MG63 (cell line): ENCODE results near the gene BRCC3. TPM values are rescaled to one million over a fixed set of nuclear protein-coding genes. Genes with fewer than 3 reads are reported as not detected.

Experiments used
- DNase-seq: peaks from one replicate; pipeline ENCODE4 v3.0.0-alpha.2; 2020
- H3K27me3 ChIP-seq: fragments of 250-450 bp; sonication (Bioruptor Pico); 2 replicates; pipeline ENCODE4 v1.5.1; 2020; ENCODE audit warnings: mild to moderate bottlenecking, moderate library complexity
- H3K36me3 ChIP-seq: fragments of 250-450 bp; sonication (Bioruptor Pico); 2 replicates; pipeline ENCODE4 v1.5.1; 2020; ENCODE audit warnings: mild to moderate bottlenecking, moderate library complexity
- H3K4me3 ChIP-seq: fragments of 250-450 bp; sonication (Bioruptor Pico); 2 replicates; pipeline ENCODE4 v1.5.1; 2020; ENCODE audit warnings: mild to moderate bottlenecking, moderate library complexity
- H3K9me3 ChIP-seq: fragments of 250-450 bp; sonication (Bioruptor Pico); 2 replicates; pipeline ENCODE4 v1.5.1; 2020; ENCODE audit warnings: mild to moderate bottlenecking, moderate library complexity
- total RNA-seq: library from RNA; depleted of rRNA; stranded (reverse); fragments of >200 nt; shearing (Covaris generic); gene quantifications from 2 replicates; pipeline ENCODE4 v1.2.3, GENCODE V29; 2014; ENCODE audit warnings: low replicate concordance; rRNA removed

The BRCC3 gene
- 1.5 and 4.9 TPM in 2 replicates for total RNA-seq

GRCh38 chrX:155070975-155071693, at the start of gene BRCC3, which contains the start of the genes CMC4 and MTCP1:
Gene BRCC3 (plus strand): TSS chrX:155071508. CDS start chrX:155071528, 20 bp downstream.
Gene CMC4 (minus strand): TSS chrX:155071136. CDS start chrX:155064023, 7,113 bp downstream.
Gene MTCP1 (minus strand): TSS chrX:155071136. CDS start chrX:155066010, 5,126 bp downstream.
- DNase-seq: peak; percentile 84

GRCh38 chrX:155022585-155022984, 48.7 kb upstream of the BRCC3 start, which contains the start of gene F8:
Gene F8 (minus strand): TSS chrX:155022723. CDS start chrX:155022552, 171 bp downstream.
- Histone ChIP-seq H3K27me3 (no peaks in the 10 kb centered on the region), H3K4me3 (no peak within 1 kb of the TSS), H3K36me3 (no peaks in the 10 kb centered on the region), H3K9me3 (no peaks in the 10 kb centered on the region)
- no peak for DNase-seq

More at GRCh38 chrX:155070975-155071693, at the start of gene BRCC3, which contains the start of the genes CMC4 and MTCP1:
- Histone ChIP-seq H3K27me3 (no peaks in the 10 kb centered on the region), H3K36me3 (peaks cover 9% of the 10 kb centered on the region), H3K4me3 (peak within 1 kb of the TSS; percentile 75), H3K9me3 (no peaks in the 10 kb centered on the region)

DNA sequence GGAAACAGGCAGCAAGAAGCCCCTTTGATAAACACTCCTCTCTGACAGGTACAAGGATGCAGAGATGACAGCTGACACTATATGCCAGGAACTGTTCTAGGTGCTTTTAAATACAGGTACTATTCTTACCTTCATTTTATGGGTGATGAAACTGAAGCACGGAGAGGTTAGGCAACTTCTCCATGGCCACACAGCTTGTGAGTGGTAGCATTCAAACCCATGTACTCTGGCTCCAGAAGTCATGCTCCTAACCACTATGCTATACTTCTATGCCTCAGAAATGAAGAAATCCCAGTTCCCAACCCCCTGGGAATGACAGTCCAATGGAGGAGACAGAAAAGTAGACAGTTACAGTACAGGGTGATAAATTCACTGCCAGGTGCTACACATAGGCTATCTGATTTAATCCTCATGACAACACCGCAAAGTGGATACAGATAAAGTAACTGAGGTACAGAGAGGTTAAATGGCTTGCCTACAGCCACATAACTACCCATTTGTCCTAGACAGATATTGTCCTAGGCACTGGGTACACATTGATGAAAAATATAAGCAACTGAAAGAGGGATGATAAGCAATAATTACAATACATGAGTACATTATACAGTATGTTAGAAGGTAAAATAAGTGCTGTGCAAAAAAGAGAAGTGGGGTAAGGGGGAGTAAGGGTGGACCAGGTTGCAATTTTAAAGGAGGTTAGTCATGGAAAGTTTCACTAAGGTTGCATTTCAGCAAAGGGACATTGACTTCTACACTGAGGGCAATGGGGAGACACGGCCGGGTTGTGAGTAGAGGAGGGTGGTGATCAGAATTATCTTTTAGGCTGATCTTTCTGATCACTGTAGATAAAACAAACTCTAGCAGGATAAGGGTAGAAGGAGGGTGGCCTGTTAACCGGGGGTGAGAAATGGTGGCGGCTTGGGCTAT, 47.1 kb upstream of the BRCC3 start:
- no peaks in the 10 kb centered on the region for H3K36me3 ChIP-seq
- H3K4me3 ChIP-seq: no peak overlapping the region
- no peak for DNase-seq
- H3K27me3 ChIP-seq: no peaks in the 10 kb centered on the region
- H3K9me3 ChIP-seq: no peaks in the 10 kb centered on the region

DNA sequence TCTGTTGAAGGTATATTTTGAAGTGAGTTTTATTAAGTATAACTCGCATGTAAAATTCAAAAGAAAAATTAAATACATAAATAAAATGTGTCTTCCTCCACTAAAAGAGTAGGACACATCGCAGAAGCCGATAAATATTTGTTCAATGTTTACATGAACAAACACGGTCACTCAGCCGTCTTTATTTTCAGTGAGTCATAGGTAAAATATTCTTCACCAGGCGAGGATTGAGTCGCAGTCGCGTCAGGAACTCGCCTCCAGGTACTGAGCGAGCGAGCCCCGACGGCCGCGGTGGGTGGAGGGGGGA, 44.9 kb upstream of the BRCC3 start:
- H3K9me3 ChIP-seq: no peaks in the 10 kb centered on the region
- H3K36me3 ChIP-seq: no peaks in the 10 kb centered on the region
- DNase-seq: no peak
- peak overlapping the region; percentile 80 for H3K4me3 ChIP-seq
- no peaks in the 10 kb centered on the region for H3K27me3 ChIP-seq

DNA sequence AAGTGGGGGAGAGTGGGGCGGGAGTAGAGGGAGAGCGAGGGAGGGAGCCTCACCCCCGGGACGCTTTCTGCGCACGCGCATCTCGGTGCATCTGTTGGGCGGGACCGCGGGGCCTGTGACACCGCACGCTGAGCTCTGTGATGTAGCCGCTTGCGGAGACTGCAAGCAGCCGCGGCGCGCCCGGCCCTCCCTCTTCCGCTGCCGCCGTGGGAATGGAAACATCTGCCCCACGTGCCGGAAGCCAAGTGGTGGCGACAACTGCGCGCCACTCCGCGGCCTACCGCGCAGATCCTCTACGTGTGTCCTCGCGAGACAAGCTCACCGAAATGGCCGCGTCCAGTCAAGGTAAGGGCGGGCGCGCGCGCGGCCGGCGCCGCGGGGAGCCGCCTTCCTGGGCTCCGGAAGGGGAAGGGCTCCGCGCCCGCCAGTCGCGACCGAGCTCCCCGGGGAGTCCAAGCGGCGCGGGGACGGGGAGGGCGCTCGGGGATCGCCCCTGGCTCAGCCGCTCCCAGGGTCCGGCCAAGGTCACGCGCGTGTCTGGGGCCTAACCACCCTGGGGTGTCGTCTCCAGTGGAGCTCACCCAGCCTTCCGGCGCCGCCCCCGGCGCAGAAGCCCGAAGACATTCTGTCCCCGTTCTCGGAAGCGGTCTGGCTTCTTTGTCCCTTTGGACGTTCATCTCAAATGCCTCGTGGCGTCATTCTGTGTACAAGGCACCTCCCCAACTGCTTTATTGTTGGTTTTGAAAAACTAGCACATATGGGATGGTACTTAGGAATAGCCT, 44.4 kb upstream of the BRCC3 start, which contains the start of gene FUNDC2:
Gene FUNDC2 (plus strand): TSS at position 118 of the 782 bp plus-strand sequence. CDS start 95 bp downstream, at position 213.
- no peaks in the 10 kb centered on the region for H3K36me3 ChIP-seq
- H3K4me3 ChIP-seq: peak within 1 kb of the TSS; percentile 80
- H3K9me3 ChIP-seq: no peaks in the 10 kb centered on the region
- DNase-seq: peak; percentile 92
- H3K27me3 ChIP-seq: no peaks in the 10 kb centered on the region

DNA sequence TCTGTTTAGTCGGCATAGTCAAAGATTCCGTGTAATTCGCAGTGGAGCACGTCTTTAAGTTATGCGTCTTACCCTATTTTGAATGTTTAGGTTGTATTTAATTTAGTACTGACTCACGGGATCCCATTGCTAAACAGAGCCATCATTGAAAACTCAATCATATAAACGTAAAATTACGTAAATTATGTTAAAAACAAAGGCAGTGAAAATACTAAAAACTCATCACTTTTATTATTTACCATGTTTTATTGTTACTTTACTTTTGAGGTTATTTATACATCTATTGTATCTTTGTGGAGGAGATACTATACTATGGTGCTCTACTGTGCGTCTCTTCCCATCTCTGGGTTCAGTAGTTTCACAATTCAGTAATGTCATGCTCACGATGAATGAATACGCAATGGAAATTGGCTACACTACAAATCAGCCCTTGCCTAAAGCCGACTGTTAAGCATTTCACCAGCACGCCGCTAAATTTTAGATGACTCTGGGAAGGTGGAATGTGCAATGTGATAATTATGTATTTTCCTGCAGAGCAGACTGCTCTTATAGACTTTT, 43.7 kb upstream of the BRCC3 start:
- no peaks in the 10 kb centered on the region for H3K9me3 ChIP-seq
- H3K36me3 ChIP-seq: no peaks in the 10 kb centered on the region
- DNase-seq: peak; percentile 7
- H3K4me3 ChIP-seq: peak overlapping the region; percentile 80
- H3K27me3 ChIP-seq: no peaks in the 10 kb centered on the region

GRCh38 chrX:155028129-155028528, 43.2 kb upstream of the BRCC3 start:
- Histone ChIP-seq H3K9me3 (no peaks in the 10 kb centered on the region), H3K4me3 (peak overlapping the region; percentile 80), H3K27me3 (no peaks in the 10 kb centered on the region), H3K36me3 (no peaks in the 10 kb centered on the region)
- no peak for DNase-seq

DNA sequence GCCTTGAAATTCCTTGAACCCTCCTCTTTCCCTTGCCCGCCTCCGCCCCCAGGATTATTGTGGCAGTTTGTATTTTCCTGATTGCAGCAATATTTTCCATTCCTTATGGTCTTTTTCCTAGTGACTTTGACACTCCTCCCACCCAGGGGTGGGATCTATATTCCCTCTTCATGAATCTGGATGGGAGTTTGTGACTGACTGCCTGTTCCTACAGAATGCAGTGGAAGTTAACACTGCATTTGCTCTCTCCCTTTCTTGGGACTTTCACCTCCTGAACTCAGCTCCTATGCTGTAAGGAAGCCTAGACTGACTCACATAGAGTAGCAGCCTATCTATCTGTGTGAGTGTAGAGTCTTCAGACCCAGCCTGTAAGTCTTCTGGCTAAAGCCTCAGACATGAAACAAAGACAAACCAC, 42.4 kb upstream of the BRCC3 start:
- H3K4me3 ChIP-seq: no peak overlapping the region
- no peaks in the 10 kb centered on the region for H3K27me3 ChIP-seq
- peaks cover 1% of the 10 kb centered on the region; the same call in 1 of the 2 replicates for H3K36me3 ChIP-seq
- no peaks in the 10 kb centered on the region for H3K9me3 ChIP-seq
- DNase-seq: no peak

GRCh38 chrX:155031657-155032056, 39.7 kb upstream of the BRCC3 start:
- Histone ChIP-seq H3K27me3 (no peaks in the 10 kb centered on the region), H3K4me3 (no peak overlapping the region), H3K36me3 (peaks cover 8% of the 10 kb centered on the region), H3K9me3 (no peaks in the 10 kb centered on the region)
- DNase-seq: no peak

GRCh38 chrX:155035688-155036087, 35.6 kb upstream of the BRCC3 start:
- H3K36me3 ChIP-seq: peaks cover 8% of the 10 kb centered on the region
- H3K4me3 ChIP-seq: no peak overlapping the region
- DNase-seq: no peak
- no peaks in the 10 kb centered on the region for H3K9me3 ChIP-seq
- no peaks in the 10 kb centered on the region for H3K27me3 ChIP-seq

- Histone ChIP-seq H3K27me3 (no peaks in the 10 kb centered on the region), H3K9me3 (no peaks in the 10 kb centered on the region), H3K36me3 (no peaks in the 10 kb centered on the region), H3K4me3 (no peak overlapping the region)
- no peak for DNase-seq
Measured at GRCh38 chrX:155046129-155046810, 25.0 kb upstream of the BRCC3 start.

GRCh38 chrX:155046811-155047528, 24.3 kb upstream of the BRCC3 start:
- no peaks in the 10 kb centered on the region for H3K36me3 ChIP-seq
- H3K27me3 ChIP-seq: no peaks in the 10 kb centered on the region
- DNase-seq: no peak
- H3K4me3 ChIP-seq: no peak overlapping the region
- H3K9me3 ChIP-seq: no peaks in the 10 kb centered on the region

GRCh38 chrX:155048977-155049619, 22.2 kb upstream of the BRCC3 start:
- Histone ChIP-seq H3K27me3 (no peaks in the 10 kb centered on the region), H3K36me3 (no peaks in the 10 kb centered on the region), H3K9me3 (no peaks in the 10 kb centered on the region), H3K4me3 (no peak overlapping the region)
- peak; percentile 12 for DNase-seq

DNA sequence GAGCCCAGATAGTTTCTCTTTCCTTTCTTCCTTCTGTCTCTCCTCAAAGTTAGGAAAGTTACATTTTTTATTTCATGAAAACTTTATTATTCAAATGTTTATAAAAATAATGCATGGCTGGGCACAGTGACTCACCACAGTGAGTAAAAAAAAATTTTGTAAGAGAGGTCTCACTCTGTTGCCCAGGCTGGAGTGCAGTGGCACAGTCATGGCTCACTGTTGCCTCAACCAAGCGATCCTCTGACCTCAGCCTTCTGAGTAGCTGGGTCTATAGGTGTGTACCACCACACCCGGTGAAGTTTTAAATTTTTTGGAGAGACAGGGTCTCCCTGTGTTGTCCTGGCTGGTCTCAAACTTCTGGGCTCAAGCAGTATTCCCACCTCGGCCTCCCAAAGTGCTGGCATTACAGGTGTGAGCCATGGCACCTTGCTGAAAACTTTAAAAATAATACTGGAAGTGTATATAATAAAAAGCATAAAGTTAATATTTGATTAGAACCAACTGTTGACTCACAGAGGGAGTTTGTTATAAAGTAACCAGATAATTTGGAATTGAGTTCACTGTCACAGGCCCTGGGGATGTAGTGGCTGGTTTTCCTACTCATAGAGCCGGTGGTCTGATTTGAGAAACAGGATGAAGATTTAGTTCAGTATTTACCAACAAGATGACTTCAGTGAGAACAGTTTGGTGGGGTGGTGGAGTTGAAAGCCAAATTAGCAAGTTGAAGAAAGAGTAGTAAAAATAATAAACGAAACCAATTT, 18.4 kb upstream of the BRCC3 start:
- no peak overlapping the region for H3K4me3 ChIP-seq

More for the DNA sequence above, 18.4 kb upstream of the BRCC3 start:
- Histone ChIP-seq H3K9me3 (no peaks in the 10 kb centered on the region), H3K27me3 (no peaks in the 10 kb centered on the region), H3K36me3 (no peaks in the 10 kb centered on the region)
- no peak for DNase-seq
